Chondrocyte (in vitro differentiated cells): ENCODE measurements around the gene SC5D. TPM values are rescaled to one million over a fixed set of nuclear protein-coding genes. Genes with fewer than 3 reads are reported as not detected.
A peak's percentile ranks its signal among the peaks of the same experiment; 100 is the strongest.

Experiments
- DNase-seq: peaks from one replicate; pipeline ENCODE4 v3.0.0; 2021; ENCODE audit warnings: mixed read lengths, low spot score
- H3K27ac Mint-ChIP-seq: one replicate; pipeline ENCODE4 v1.8.0; 2021; ENCODE audit warnings: mild to moderate bottlenecking, moderate library complexity, mixed read lengths; ENCODE audit not compliant: unreplicated experiment
- H3K27me3 Mint-ChIP-seq: 2 replicates; pipeline ENCODE4 v1.8.0; 2021; ENCODE audit warnings: low read depth, mixed read lengths
- H3K36me3 Mint-ChIP-seq: 2 replicates; pipeline ENCODE4 v1.8.0; 2021; ENCODE audit warnings: low read depth, mixed read lengths
- H3K4me1 Mint-ChIP-seq: 2 replicates; pipeline ENCODE4 v1.8.0; 2021; ENCODE audit warnings: low read depth, mild to moderate bottlenecking, mixed read lengths
- H3K4me3 Mint-ChIP-seq: one replicate; pipeline ENCODE4 v1.8.0; 2021; ENCODE audit warnings: mild to moderate bottlenecking, moderate library complexity, mixed read lengths; ENCODE audit not compliant: unreplicated experiment
- H3K9me3 Mint-ChIP-seq: 2 replicates; pipeline ENCODE4 v1.8.0; 2021; ENCODE audit warnings: low read depth, mixed read lengths
- CTCF ChIP-seq: fragments of 200-600 bp; sonication (generic); IDR thresholded peaks from 2 replicates; pipeline ENCODE4 v1.5.0; 2021; ENCODE audit warnings: antibody characterized with exemption, mild to moderate bottlenecking, moderate library complexity
- total RNA-seq: library from RNA; stranded (reverse); gene quantifications from 3 replicates; pipeline ENCODE4 v1.2.1, GENCODE V29; 2021

SC5D gene
- total RNA-seq, 1 donor from 2014 or later, result 47.6 TPM

GRCh38 chr11:121321614-121322243 lies 29.2 kb downstream of the SC5D start:
- Mint-ChIP-seq H3K4me1 (peaks cover 5% of the 10 kb centered on the region), H3K36me3 (peaks cover 2% of the 10 kb centered on the region), H3K9me3 (no peaks in the 10 kb centered on the region), H3K4me3 (no peak overlapping the region), H3K27ac (no peak overlapping the region), H3K27me3 (peaks cover 25% of the 10 kb centered on the region)
- TF ChIP-seq CTCF, result peak; percentile 63
- no peak for DNase-seq

- Mint-ChIP-seq H3K4me1 (peaks cover 5% of the 10 kb centered on the region), H3K36me3 (peaks cover 2% of the 10 kb centered on the region), H3K27ac (no peak overlapping the region), H3K27me3 (peaks cover 25% of the 10 kb centered on the region), H3K9me3 (no peaks in the 10 kb centered on the region), H3K4me3 (no peak overlapping the region)
- peak; percentile 39 for TF ChIP-seq CTCF
- no peak for DNase-seq
Measured at GRCh38 chr11:121323046-121323607, 30.6 kb downstream of the SC5D start.

- H3K4me1 Mint-ChIP-seq, result no peaks in the 10 kb centered on the region
- H3K9me3 Mint-ChIP-seq, result no peaks in the 10 kb centered on the region
- TF ChIP-seq CTCF, result no peak
- H3K36me3 Mint-ChIP-seq, result peaks cover 2% of the 10 kb centered on the region
- H3K4me3 Mint-ChIP-seq, result no peak overlapping the region
- H3K27ac Mint-ChIP-seq, result no peak overlapping the region
- H3K27me3 Mint-ChIP-seq, result peaks cover 24% of the 10 kb centered on the region
- DNase-seq, result no peak
Measured at GRCh38 chr11:121326230-121326629, 33.7 kb downstream of the SC5D start.

GRCh38 chr11:121327553-121327952 lies 35.0 kb downstream of the SC5D start:
- Mint-ChIP-seq H3K4me3 (no peak overlapping the region), H3K27me3 (peaks cover 21% of the 10 kb centered on the region), H3K36me3 (peaks cover 2% of the 10 kb centered on the region), H3K27ac (no peak overlapping the region), H3K4me1 (no peaks in the 10 kb centered on the region), H3K9me3 (no peaks in the 10 kb centered on the region)
- no peak for TF ChIP-seq CTCF
- DNase-seq, result no peak

- H3K9me3 Mint-ChIP-seq, result no peaks in the 10 kb centered on the region
- no peaks in the 10 kb centered on the region for H3K4me1 Mint-ChIP-seq
- no peak for TF ChIP-seq CTCF
- no peak for DNase-seq
- peaks cover 2% of the 10 kb centered on the region for H3K36me3 Mint-ChIP-seq
- peaks cover 20% of the 10 kb centered on the region for H3K27me3 Mint-ChIP-seq
- H3K27ac Mint-ChIP-seq, result no peak overlapping the region
- no peak overlapping the region for H3K4me3 Mint-ChIP-seq
Measured at GRCh38 chr11:121328176-121328966, 35.8 kb downstream of the SC5D start.
